HCT116 (cell line): ENCODE measurements around the gene METTL18. TPM values are rescaled to one million over a fixed set of nuclear protein-coding genes. Genes with fewer than 3 reads are reported as not detected.

ENCODE experiments used
- ATAC-seq: fragments of 200-7000 bp; cut with Tn5 transposase; 2 replicates; pipeline ENCODE4 v1.9.1; 2020; ENCODE audit warnings: mild to moderate bottlenecking, moderate library complexity
- Bru-seq: library from RNA; stranded (reverse); fragments of 400-500 nt; gene quantifications from one replicate; lab custom pipeline; 2021; lab: Mats Ljungman, UMichigan
- BruChase-seq, 2 experiments: library from RNA; stranded (reverse); fragments of 400-500 nt; gene quantifications; one replicate each; lab custom pipeline; 2021; lab: Mats Ljungman, UMichigan
- BruUV-seq: library from RNA; stranded (reverse); fragments of 400-500 nt; replicated peaks from 2 replicates; lab custom pipeline; 2021; lab: Mats Ljungman, UMichigan
- CTCF ChIA-PET: fragments of 300-600 bp; sonication (Branson Sonifier 250); formaldehyde crosslinking; loops from one replicate; lab custom pipeline; 2021; ENCODE audit warnings: antibody characterized with exemption; lab: Charles Lee
- POLR2A ChIA-PET: fragments of 300-600, 350-600 bp; sonication (Branson Sonifier 250); formaldehyde crosslinking; loops from one replicate; lab custom pipeline; 2021; ENCODE audit warnings: antibody characterized with exemption; lab: Charles Lee
- RAD21 ChIA-PET, 2 experiments: fragments of 300-600 bp; sonication (Branson Sonifier 250); formaldehyde crosslinking; loops; one replicate each; lab custom pipeline; 2023; ENCODE audit warnings: low total read pairs in 2 of 2; ENCODE audit not compliant: uncharacterized antibody in 2 of 2, unreplicated experiment in 2 of 2, low non-redundant PET in 1 of 2; lab: Charles Lee
- DNase-seq: peaks from one replicate; pipeline ENCODE4 v3.0.0-alpha.2; 2010; ENCODE audit warnings: low read depth, low spot score
- H2AFZ ChIP-seq: fragments of 200-600 bp; shearing (Covaris generic), sonication (generic); 2 replicates; pipeline ENCODE4 v1.6.1; 2017; ENCODE audit warnings: low read depth, mixed run types, mixed read lengths, antibody characterized with exemption, low read length; ENCODE audit not compliant: poor library complexity, severe bottlenecking
- H3K27ac ChIP-seq: 2 replicates; pipeline ENCODE4 v1.5.1; 2012; ENCODE audit warnings: low read depth, low read length
- H3K27me3 ChIP-seq: fragments of 200-600 bp; sonication (generic); 2 replicates; pipeline ENCODE4 v1.6.1; 2016; ENCODE audit warnings: mixed run types, low read length, mixed read lengths; ENCODE audit not compliant: insufficient read depth
- H3K36me3 ChIP-seq, 2 experiments: fragments of 200-500 bp in 1 of 2; fragments of 200-600 bp in 1 of 2; sonication (Bioruptor generic) in 1 of 2; sonication (generic) in 1 of 2; 2 replicates each; pipeline versions ENCODE4 v1.5.1 to v1.6.1; 2014 to 2016; ENCODE audit warnings: low read length in 2 of 2, inconsistent platforms in 1 of 2, mixed read lengths in 1 of 2, mixed run types in 1 of 2; ENCODE audit not compliant: insufficient read depth in 2 of 2, control insufficient read depth in 1 of 2
- H3K4me1 ChIP-seq, 2 experiments: fragments of 200-600 bp in 1 of 2; sonication (generic) in 1 of 2; 2 replicates each; pipeline versions ENCODE4 v1.5.1 to v1.6.1; 2012 to 2017; ENCODE audit warnings: low read length in 2 of 2, inconsistent platforms in 1 of 2, mild to moderate bottlenecking in 1 of 2, mixed read lengths in 1 of 2, mixed run types in 1 of 2, moderate library complexity in 1 of 2; ENCODE audit not compliant: insufficient read depth in 2 of 2, control insufficient read depth in 1 of 2
- H3K4me2 ChIP-seq: fragments of 200-600 bp; sonication (generic); 2 replicates; pipeline ENCODE4 v1.6.1; 2017; ENCODE audit warnings: mixed run types, low read length, mixed read lengths
- H3K4me3 ChIP-seq, 2 experiments: fragments of 200-600 bp in 1 of 2; sonication (generic) in 1 of 2; replicated peaks in 1 of 2; 2 replicates each; pipeline ENCODE4 v1.5.1; 2011 to 2016; ENCODE audit warnings: low read length in 2 of 2, control low read depth in 1 of 2, low read depth in 1 of 2, mild to moderate bottlenecking in 1 of 2, mixed read lengths in 1 of 2, mixed run types in 1 of 2
- H3K79me2 ChIP-seq: fragments of 200-600 bp; sonication (generic); 2 replicates; pipeline ENCODE4 v1.6.1; 2017; ENCODE audit warnings: mild to moderate bottlenecking, mixed run types, low read length, moderate library complexity, mixed read lengths; ENCODE audit not compliant: insufficient read depth
- H3K9ac ChIP-seq: fragments of 200-600 bp; sonication (generic); 2 replicates; pipeline ENCODE4 v1.6.1; 2016; ENCODE audit warnings: low read length, mixed read lengths
- H3K9me2 ChIP-seq: fragments of 200-600 bp; sonication (generic), shearing (Covaris generic); 2 replicates; pipeline ENCODE4 v1.6.1; 2017; ENCODE audit warnings: mixed run types, mild to moderate bottlenecking, moderate library complexity; ENCODE audit not compliant: insufficient read depth
- H3K9me3 ChIP-seq, 2 experiments: fragments of 200-500 bp in 1 of 2; fragments of 200-600 bp in 1 of 2; sonication (Bioruptor generic) in 1 of 2; sonication (generic) in 1 of 2; 2 replicates each; pipeline ENCODE4 v1.6.1; 2014 to 2017; ENCODE audit warnings: low read length in 2 of 2, mixed read lengths in 2 of 2, inconsistent platforms in 1 of 2, low read depth in 1 of 2, mild to moderate bottlenecking in 1 of 2, mixed run types in 1 of 2, moderate library complexity in 1 of 2; ENCODE audit not compliant: control insufficient read depth in 1 of 2, insufficient read depth in 1 of 2
- H4K20me1 ChIP-seq: fragments of 200-600 bp; sonication (generic), shearing (Covaris generic); 2 replicates; pipeline ENCODE4 v1.6.1; 2017; ENCODE audit warnings: mixed run types, mild to moderate bottlenecking, moderate library complexity; ENCODE audit not compliant: insufficient read depth
- CBX3 ChIP-seq: IDR thresholded peaks from 2 replicates; pipeline ENCODE4 v1.6.1; 2012; ENCODE audit warnings: low read depth
- CEBPB ChIP-seq: IDR thresholded peaks from 2 replicates; pipeline ENCODE4 v1.6.1; 2012; ENCODE audit warnings: low read depth
- EGR1 ChIP-seq: IDR thresholded peaks from 2 replicates; pipeline ENCODE4 v1.6.1; 2012; ENCODE audit warnings: low read depth
- ELF1 ChIP-seq: IDR thresholded peaks from 2 replicates; pipeline ENCODE4 v1.6.1; 2012; ENCODE audit warnings: low read depth, borderline replicate concordance
- EZH2 ChIP-seq: fragments of 200-600 bp; sonication (generic); IDR thresholded peaks from 2 replicates; pipeline ENCODE4 v1.6.1; 2017; ENCODE audit warnings: antibody characterized with exemption, mixed run types
- FOSL1 ChIP-seq: IDR thresholded peaks from 2 replicates; pipeline ENCODE4 v1.6.1; 2012; ENCODE audit warnings: low read depth
- POLR2AphosphoS5 ChIP-seq: IDR thresholded peaks from 2 replicates; pipeline ENCODE4 v1.6.1; 2011; ENCODE audit warnings: mild to moderate bottlenecking, low read depth, low read length, moderate library complexity
- RAD21 ChIP-seq: IDR thresholded peaks from 2 replicates; pipeline ENCODE4 v1.6.1; 2012; ENCODE audit warnings: low read depth, mild to moderate bottlenecking
- REST ChIP-seq: IDR thresholded peaks from 2 replicates; pipeline ENCODE4 v1.6.1; 2012; ENCODE audit warnings: low read depth
- SP1 ChIP-seq: IDR thresholded peaks from 2 replicates; pipeline ENCODE4 v1.6.1; 2012; ENCODE audit warnings: low read depth
- SRF ChIP-seq: IDR thresholded peaks from 2 replicates; pipeline ENCODE4 v1.6.1; 2012; ENCODE audit warnings: low read depth
- TCF7L2 ChIP-seq: IDR thresholded peaks from 2 replicates; pipeline ENCODE4 v1.7.0; 2011; ENCODE audit warnings: borderline replicate concordance, inconsistent platforms; ENCODE audit not compliant: insufficient read depth, insufficient read length; ENCODE audit errors: extremely low read depth
- YY1 ChIP-seq: IDR thresholded peaks from 2 replicates; pipeline ENCODE4 v1.6.1; 2011; ENCODE audit warnings: low read length, low read depth, moderate library complexity, mild to moderate bottlenecking; ENCODE audit not compliant: insufficient replicate concordance; ENCODE audit errors: extremely low read depth
- ZBTB33 ChIP-seq: IDR thresholded peaks from 2 replicates; pipeline ENCODE4 v1.6.1; 2011; ENCODE audit warnings: mild to moderate bottlenecking, low read length, moderate library complexity; ENCODE audit not compliant: insufficient replicate concordance; ENCODE audit errors: extremely low read depth
- ZFX ChIP-seq: fragments of 450-650 bp; IDR thresholded peaks from 2 replicates; pipeline ENCODE4 v1.6.1; 2017
- ZNF274 ChIP-seq: fragments of 200-500 bp; sonication (Bioruptor generic); IDR thresholded peaks from 2 replicates; pipeline ENCODE4 v1.6.1; 2014; ENCODE audit warnings: mild to moderate bottlenecking, low read depth, low read length, inconsistent platforms
- intact Hi-C: fragments of 100-400 bp; cut with micrococcal nuclease; formaldehyde crosslinking; loops from 2 replicates; pipeline ENCODE4 v1.10.0; 2022
- long read RNA-seq: library from polyadenylated mRNA; unstranded; transcript quantifications from one replicate; pipeline ENCODE4 v2.0.0, GENCODE V29; 2021; ENCODE audit not compliant: unreplicated experiment
- polyA plus RNA-seq: library from polyadenylated mRNA; unstranded; fragments of >200 nt; gene quantifications from 2 replicates; pipeline ENCODE4 v1.2.1, GENCODE V29; 2012; ENCODE audit warnings: missing spikeins
- total RNA-seq: library from RNA; stranded (reverse); gene quantifications from one replicate; pipeline ENCODE4 v1.2.1, GENCODE V29; 2021; ENCODE audit not compliant: unreplicated experiment
- TF ChIP-seq, protein P1 (sequence below): IDR thresholded peaks from 2 replicates; pipeline ENCODE4 v1.6.1; 2012

The METTL18 gene
- total RNA-seq (7.4 TPM), Bru-seq, nascent RNA (percentile 85 among the genes with signal in this experiment), BruChase-seq, experiment 1, labeled RNA remaining after a 6-hour chase (percentile 51 among the genes with signal in this experiment), BruChase-seq, experiment 2, labeled RNA remaining after a 2-hour chase (percentile 87 among the genes with signal in this experiment)
- 2.3 and 4.3 TPM in 2 replicates for polyA plus RNA-seq
- long read RNA-seq, transcript METTL18-202 (2 exons, 1,521 nt) = major isoform, 5 of 11 reads
- long read RNA-seq, partial matches to known transcripts = 0 of 11 reads
- long read RNA-seq, other reads (novel, unspliced or antisense) = 4 of 11 reads

DNA sequence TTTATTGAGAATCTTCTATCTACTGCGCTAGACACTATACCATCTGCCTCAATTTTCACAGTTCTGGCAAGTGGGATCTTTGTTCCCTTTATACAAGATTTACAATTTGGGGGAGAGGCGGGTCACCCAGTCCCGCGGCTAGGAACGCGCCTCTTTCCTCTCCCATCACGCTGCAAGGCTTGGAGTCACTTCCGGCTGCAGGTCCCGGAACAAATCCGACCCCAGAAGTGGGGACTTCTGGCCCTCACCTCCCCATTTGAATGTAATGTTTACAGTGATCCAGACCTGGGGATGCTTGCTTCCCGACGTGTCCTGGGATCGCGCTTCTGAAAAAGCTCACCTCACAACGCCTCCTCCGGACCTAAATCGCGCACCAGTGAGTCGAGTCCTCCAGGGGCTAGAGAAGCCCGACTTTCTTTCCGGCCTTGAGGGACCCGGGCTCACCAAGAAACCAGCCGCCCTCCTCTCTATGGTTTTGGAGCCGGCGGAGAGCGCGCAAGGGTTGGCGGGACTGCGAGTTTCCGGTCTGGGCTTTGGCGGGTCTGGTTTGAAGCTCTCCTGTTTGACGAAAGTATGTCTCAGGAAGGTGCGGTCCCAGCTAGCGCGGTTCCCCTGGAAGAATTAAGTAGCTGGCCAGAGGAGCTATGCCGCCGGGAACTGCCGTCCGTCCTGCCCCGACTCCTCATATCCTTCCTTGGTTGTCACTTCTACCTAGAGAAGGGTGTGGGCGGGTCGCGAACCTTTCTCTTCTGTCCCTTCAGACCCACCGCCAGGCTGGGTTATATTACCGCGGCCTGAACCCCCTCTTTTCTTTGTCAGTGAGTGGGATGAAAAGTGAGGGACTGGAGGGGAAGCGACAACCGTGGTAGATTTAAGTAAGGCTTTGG is at the start of gene METTL18:
TSS of gene METTL18 (minus strand) at position 378 of the 887 bp plus-strand sequence. CDS start 1,212 bp downstream, outside the sequence.
- TF ChIP-seq POLR2AphosphoS5 = peak; percentile 81
- TF ChIP-seq SP1 = peak; percentile 59; the same call in 1 of the 2 replicates
- no peak for TF ChIP-seq EZH2
- no peak for TF ChIP-seq EGR1
- no peak for TF ChIP-seq CBX3
- peak; percentile 17; the same call in 1 of the 2 replicates for TF ChIP-seq ZFX
- TF ChIP-seq RAD21 = 0 out of 2 replicates have a peak, but pooled peaks have one; percentile 5
- no peak for TF ChIP-seq REST
- TF ChIP-seq, protein P1, sequence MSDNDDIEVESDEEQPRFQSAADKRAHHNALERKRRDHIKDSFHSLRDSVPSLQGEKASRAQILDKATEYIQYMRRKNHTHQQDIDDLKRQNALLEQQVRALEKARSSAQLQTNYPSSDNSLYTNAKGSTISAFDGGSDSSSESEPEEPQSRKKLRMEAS = peak; percentile 68; the same call in 1 of the 2 replicates
- 0 out of 2 replicates have a peak, but pooled peaks have one; percentile 22 for TF ChIP-seq CEBPB
- no peak for TF ChIP-seq SRF
- TF ChIP-seq ELF1 = peak; percentile 91
- TF ChIP-seq TCF7L2 = peak; percentile 75
- peak; percentile 87 for TF ChIP-seq YY1
- TF ChIP-seq FOSL1 = no peak
- no peak for TF ChIP-seq ZBTB33
- TF ChIP-seq ZNF274 = no peak
- Histone ChIP-seq H3K27me3 (no peaks in the 10 kb centered on the region), H3K36me3 (peaks cover 0 to 5% of the 10 kb centered on the region in 2 experiments; a peak in 1 of 4 replicates), H4K20me1 (no peaks in the 10 kb centered on the region), H3K9me3 (no peaks in the 10 kb centered on the region), H3K4me2 (peak within 1 kb of the TSS; percentile 87), H2AFZ (peak within 1 kb of the TSS; percentile 98), H3K79me2 (peaks cover 45% of the 10 kb centered on the region), H3K27ac (peak within 1 kb of the TSS; percentile 74), H3K4me3 (peak within 1 kb of the TSS; percentile 79 to 80), H3K9ac (peak within 1 kb of the TSS; percentile 79), H3K9me2 (no peaks in the 10 kb centered on the region), H3K4me1 (peaks cover 4 to 12% of the 10 kb centered on the region in 2 experiments; a peak in 3 of 4 replicates)
- RAD21 ChIA-PET = no interaction called here
- DNase-seq = peak; percentile 96
- POLR2A ChIA-PET = interaction anchor here (1.5 kb wide), 1 partner anchor 9 kb away, joined by 3 read pairs; no protein-coding TSS in a partner anchor
- TSS peak; percentile 82 for BruUV-seq
- intact Hi-C loops = no loop called here
- peak; percentile 98 for ATAC-seq
- CTCF ChIA-PET = interaction anchor here (0.6 to 1.1 kb wide), 2 partner anchors 15 to 192 kb away, joined by 3 read pairs; no protein-coding TSS in a partner anchor
